T-helper 9 cell (primary cell): ENCODE results near the gene RNF157.

ENCODE experiments used
- DNase-seq: peaks from one replicate; pipeline ENCODE4 v3.0.0-alpha.2; 2020

Gene RNF157

DNA sequence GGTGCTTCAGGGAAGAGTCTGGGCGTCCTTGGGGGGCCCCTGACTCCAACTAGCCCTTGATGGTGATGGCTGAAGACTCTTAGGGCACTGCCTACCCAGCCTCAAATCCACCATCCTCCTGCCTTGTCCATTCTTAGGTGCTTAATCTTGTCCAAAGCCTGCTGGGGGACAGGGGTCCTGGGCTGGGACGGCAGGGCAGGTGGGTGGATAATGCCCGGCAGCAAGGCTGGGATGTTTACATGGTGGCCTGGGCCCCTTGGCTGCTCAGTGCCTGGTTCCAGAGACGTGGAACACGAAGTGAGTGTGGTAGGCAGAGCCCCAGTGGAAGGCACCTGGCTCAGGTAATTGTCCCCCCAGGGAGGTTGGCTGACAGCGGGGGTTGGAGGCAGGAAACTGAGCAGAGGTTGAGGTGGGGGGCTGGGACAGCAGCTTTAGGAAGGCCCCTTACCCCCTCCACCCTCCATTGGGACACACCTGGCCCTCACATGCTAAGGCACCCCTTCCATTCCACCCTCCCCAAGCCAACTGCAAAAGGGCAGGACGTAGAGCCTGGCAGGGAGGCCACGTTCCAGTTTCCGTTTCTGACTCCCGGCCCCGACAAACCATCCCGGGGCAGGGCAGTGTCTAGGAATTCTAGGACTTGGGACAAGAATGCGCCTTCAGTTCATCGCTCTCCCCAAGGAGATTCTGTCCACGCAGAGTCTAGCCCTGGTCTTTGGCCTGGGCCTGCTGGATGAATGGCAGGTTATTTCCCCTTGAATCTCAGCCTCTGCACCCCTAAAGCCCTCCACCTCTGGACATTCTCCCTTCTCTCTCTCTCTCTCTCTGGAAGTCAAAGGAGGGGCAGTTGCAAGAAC is 101.2 kb downstream of the RNF157 start:
- no peak for DNase-seq

DNA sequence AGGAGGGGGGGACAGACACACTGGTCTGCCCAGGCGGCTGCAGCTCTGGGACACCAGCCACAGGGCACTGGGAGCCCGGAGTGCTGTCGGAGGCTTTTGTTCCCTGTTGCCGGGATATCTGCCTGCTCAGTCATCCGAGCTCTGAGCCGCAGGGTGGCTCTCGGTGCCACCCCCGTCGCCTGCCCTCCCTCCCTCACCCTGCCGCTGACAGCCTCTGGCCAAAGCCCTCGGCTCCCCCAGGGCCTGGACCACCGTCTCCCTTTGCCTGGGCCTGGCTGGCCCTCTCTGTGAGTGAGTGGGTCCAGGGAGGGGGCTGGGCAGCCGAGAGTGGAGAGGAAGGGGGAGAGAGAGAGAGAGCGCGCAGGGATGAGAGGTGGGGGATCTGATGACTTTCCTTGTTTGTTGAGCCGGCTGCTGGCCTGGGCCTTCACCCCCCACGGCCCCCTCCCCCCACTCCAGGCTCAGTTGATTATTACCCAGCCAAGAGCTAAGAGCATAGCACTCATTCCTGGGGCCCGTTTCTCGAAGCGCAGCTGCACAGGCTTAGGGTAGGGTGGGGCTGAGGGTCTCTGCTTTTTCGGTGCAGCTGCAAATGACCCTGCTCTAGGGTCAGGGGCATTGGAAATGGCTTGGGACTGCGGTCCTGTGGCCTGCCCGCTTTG is 101.9 kb downstream of the RNF157 start:
- no peak for DNase-seq

DNA sequence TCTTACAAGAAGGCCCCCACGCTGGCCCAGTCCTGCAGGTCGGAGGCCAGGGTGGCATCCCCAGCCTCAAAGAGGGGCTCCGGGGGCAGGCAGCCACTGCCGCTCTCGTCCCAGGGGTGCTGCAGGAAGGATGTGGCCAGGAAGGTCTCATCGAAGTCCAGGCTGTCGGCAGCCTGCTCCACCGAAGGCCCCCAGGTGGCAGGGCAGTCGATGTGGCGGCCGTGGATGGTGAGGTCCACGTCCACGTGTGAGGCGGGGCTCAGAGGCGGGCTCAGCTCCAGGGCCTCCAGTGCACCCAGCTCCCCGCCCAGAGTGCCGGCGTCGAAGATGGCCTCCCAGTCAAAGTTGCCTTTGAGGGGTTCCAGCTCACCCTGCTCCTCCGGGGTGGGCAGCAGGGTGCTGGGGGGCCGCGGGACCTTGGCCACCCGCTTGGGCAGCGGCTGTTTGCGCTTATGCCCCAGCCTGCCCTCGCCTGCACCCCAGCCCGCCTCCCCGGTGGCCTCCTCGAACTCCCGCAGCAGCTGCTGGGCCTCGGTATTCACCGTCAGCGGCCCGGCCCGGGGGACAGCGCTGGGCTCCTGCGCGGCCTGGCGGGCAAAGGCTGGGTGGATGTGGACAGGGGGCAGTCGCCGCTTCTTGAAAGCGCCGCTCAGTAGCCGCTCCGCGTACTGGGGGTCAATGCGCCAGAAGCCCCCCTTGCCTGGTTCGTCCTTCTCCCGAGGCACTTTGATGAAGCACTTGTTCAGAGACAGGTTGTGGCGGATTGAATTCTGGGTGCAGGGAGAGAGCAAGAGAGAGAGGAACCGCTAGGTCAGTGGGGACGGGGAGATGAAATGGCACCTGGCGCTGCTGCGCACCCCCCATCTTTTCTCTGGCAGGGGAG is 102.7 kb downstream of the RNF157 start:
- no peak for DNase-seq

DNA sequence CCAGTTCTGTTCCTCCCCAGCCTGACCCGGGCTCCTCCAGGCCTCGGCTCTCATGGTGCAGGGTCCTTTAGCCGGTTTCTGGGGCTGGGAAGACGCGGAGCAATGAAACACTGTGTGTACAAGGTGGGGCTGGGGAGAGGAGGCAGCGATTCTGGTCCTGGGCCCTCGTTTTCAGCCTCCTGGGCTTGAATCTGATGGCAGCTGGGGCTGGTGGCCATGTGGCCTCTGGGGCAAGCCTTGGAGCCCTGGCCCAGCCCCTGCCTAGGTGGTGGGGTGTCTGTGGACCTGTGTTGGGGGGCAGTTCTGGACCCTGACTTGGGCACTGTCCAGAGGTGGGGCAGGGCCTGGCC is 103.3 kb downstream of the RNF157 start:
- no peak for DNase-seq

DNA sequence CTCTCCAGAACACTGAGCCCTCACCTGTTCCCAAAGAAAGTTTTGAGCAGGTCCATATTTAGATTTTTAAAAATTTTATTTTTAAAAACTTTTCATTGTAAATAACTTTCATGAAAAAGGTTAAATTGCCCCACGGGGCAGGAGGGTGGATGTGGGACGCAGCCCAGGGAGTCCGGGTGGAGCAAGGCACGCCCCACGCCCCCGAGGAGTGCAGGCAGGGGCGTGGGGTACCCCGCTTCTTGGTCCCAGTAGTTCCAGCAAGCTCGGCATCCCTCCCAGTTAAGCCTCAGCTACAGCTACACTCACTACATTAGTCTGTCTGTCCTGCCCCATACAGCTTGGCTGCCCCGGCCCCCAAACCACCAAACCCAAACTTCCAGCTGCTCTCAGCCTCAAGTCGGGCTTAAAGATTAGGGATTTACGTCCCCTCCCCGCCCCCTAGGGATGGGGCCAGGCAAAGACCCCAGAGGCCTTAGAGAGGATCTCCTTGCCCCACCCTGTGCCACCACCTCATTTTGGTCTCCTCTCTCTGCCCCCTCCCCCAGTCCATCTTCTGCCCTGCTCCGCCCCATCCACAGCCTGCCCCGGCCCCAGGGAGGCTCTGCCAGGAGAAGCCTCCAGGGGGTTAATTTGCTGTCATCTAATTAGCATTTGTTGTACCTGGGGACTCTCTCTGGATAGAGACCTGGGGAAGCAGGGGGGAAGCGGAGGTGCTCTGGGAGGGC is 103.9 kb downstream of the RNF157 start:
- DNase-seq = no peak

DNA sequence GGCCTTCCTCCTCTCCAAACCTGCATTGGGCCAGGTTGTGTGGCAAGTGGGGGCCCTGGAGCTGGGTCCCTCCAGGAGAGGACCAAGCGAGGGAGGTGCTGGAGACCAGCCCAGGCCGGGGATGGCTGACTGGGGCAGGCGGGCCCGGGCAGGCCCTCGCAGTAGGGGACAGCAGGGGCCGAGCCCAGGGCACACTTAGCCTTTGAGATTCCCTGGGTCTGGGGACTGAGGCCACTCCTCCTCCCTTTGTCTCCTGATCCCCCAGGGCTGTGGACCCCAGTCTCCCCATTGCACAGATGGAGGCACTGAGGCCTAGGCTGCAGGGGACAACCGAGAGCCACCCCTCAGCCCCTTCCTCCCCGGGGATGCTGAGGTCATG is 104.5 kb downstream of the RNF157 start:
- DNase-seq = no peak

DNA sequence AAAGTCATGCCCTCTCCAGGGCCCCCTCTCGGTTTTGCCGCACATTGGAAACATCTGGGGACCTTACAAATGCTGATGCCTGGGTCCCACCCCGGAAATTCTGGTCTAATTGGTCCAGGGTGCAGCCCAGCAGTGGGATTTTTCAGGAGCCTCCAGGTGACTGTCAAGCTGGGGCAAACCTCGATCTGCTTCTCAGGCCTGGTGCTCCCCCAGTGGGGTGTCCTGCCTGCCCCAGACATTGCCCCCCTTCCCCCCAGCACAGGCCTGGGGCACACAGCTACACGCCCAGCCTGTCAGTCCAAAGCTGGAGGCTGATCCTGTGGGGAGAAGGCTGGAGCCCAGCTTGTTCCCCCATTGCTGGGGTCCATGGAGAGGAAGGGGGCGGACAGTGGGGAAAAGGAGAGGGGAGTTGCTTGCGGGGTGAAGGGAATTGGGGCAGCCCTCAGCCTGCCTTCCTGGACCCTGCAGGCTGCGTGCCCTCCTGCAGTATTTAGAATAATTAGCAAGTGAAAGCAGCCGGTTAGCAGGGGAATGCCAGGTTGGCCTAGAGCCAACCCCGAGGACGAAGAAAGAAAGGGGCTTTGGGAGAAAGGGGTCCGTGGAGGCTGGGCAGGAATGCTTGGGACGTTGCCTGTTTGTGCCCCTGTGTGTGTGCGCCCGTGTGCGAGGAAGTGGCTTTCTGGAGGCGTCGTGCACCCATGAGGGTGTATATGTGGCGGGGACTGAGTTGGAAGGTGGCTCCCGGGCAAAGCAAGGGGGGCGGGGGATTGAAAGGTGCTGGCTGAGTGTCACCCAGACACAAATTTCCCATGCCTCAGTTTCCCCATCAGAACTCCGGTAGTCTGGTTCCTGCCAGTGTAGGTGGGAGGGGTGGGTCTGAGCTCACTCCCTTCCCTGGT is 105.1 kb downstream of the RNF157 start:
- no peak for DNase-seq

DNA sequence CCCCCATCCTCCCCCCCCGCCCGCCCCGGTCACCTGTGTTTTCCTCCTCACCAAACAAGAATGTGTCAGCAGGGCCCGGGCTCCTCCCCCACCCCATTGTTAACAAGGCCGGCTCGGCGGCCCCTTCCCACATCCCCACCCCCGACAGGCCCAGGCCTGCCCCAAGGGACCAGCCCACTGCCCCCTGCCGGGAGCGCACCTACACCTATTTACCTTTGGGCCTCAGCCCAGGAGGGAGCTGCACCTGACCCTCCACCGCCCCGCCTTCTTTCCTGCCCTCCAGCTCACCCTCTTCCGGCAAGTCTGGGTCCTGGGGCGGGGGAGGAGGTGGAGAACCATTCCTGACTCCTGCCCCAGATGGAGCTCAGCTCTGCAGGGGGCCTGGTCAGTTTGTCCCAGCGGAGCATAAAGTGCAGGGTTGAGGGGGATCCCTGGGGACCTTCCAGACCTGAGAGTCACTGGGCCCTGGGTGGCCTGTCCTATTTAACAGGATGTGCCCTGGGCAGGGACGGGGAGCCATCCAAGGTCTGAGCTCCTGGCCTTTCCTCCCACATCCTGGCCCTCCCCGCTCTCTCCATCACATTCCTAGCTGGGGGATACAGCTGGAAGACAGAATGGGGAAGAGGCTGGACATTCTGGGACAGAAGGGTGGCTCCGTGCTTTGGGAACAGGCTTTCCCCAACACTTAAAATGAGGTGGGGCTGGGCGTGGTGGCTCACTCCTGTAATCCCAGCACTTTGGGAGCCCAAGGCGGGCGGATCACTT is 107.5 kb downstream of the RNF157 start:
- DNase-seq = no peak

DNA sequence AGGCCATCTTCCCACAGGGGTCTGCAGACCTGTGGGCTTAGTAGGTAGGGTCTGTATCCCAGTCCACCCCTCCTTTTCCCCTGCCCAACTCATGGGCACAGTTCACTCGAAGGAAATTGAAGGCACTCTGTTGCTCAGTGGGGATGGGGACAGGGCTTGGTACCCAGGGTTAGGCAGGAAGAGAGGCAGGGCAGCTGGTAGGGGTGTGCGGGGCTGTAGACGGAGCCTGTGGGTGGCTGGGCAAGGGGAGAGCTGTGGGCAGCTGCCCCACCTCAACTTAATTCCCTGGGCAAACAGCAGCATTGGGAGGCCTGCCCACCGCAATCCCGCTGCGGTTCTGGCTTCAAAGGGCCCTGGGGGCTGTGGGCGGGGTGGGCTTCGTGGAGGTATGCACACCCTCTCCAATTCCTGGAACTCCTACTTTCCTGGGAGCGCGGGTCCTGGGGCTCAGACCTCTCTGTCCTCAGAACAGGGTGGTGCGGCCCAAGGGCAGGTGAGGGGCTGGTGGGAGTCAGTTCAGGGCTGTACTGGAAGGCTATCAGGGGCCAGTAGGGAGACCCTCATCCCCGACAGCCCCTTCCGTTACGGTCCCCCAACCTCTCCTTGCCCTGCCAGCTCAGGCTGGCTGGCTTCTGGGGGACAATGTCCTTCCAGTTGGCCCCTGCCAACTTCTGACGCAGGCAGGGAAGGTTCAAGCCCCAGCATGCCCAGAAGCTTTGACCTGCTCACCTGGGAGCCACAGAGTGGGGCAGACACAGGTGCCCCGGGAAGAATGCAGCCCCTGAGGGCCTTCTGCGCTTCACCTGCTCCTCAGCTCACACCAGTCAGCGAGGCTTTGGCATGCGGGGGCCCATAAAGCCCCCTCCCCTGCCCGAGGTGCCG is 108.4 kb downstream of the RNF157 start:
- no peak for DNase-seq

DNA sequence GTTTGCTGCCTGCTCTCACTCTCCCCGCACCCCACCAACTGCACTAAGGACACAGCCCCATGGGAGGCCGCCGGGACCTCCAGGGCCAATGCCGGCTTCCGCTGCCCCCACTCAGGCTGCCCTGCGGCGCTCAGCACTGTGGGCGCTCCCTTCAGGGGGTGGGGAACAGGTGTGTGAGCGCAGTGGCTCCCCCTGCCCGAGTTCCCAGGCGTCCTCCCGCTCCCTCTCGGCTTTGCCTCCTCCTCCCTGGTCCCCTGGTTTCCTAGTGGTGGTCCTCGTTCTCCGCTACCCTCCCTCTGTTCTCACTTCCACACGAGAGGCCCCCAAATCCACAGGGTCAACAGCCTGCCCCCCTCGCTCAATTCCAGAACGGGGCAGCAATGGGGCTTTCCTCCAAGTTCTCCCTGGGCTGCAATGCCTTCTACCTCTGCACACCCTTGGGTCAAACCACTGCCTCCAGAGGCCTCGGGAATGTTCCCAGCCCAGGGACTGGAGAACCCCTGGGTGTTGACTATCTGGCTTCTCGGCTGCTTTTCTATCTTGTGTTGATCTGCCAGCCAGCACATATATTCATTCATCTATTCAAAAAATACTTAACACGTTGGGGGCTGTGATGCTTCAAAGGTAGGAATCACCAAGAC is 109.1 kb downstream of the RNF157 start:
- DNase-seq = no peak

DNA sequence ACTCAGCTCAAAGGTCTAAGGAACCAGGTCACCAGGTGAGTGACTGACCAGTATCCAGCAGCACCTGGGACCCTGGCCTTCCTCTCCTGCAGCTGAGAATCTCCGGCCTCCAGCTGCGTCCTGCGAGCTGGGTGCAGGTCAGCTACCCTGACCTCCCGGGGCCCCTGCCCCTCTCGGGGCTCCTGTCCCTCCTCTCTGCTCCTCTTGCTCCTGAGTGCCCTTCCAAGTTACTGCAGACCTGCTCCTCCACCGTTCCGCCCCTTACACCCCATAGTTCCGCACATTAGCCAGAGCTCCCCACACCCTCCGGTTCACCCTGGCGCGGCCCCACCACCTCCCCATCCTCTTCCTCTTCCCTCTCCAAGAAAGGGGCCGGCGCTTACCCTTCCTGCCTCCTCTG is 109.8 kb downstream of the RNF157 start:
- DNase-seq = no peak

DNA sequence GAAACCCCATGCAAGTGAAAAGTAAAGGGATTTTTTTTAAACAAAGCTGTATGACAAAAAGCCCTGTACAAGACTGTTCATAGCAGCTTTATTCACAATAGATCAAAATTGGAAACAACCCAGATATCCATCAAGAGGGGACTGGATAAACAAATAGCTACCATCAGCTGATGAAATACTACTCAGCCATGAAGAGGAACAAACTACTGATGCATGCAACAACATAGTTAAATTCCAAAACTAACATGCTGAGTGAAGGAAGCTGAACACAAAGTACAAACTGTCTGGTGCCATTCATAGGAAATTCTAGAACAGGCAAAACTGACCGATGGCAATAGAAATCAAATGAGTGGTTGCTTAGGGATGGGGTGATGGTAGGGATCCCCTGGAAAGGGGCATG is 114.4 kb downstream of the RNF157 start:
- DNase-seq = no peak

DNA sequence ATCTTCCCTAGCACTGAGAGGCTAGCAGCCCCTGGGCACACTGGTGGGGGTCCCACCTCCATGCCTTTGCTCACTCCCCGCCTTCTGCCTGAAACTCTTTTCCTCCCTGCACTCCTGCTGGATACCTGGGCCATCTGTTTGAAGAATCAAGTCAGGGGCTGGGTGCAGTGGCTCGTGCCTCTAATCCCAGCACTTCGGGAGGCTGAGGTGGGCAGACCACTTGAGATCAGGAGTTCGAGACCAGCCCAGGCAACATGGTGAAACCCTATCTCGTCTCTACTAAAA is 115.0 kb downstream of the RNF157 start:
- DNase-seq = no peak

DNA sequence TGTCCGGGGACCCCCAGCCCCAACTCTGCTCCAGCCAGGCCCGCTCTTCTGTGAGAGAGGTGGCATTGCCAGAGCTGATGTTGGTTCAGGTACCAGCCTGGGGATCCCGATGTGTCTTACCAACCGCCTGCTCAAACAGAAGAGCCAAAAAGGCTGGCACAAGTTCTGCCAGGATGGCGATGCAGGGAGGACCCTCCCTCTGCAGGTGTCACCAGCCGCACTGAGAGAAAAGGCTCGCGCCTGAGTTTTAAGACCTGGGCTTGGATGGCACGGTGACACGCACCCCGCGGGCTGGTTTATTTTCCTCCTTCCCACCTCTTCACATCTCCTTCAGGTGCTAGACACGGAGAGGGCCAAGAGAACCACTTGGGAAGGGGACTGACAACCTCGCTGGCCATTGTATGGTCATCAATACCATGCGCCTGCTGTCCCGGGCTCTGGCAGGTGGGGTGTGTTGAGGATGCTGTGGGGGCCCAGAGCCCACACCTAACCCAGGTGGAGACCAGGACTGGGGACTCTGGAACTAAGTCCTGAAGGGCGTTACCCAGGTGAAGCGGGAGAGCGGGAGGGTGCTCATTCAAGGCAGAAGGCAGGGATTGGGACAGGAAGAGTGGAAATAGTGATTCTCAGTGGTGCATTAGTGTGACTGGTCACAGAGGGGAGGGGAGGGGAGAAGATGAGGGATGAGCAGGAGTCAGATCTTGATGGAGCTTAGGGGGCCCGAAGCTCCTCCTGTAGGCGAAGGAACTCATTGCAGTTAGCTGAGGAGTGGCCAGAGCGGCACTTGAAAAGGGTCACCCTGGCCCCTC is 115.5 kb downstream of the RNF157 start:
- no peak for DNase-seq

DNA sequence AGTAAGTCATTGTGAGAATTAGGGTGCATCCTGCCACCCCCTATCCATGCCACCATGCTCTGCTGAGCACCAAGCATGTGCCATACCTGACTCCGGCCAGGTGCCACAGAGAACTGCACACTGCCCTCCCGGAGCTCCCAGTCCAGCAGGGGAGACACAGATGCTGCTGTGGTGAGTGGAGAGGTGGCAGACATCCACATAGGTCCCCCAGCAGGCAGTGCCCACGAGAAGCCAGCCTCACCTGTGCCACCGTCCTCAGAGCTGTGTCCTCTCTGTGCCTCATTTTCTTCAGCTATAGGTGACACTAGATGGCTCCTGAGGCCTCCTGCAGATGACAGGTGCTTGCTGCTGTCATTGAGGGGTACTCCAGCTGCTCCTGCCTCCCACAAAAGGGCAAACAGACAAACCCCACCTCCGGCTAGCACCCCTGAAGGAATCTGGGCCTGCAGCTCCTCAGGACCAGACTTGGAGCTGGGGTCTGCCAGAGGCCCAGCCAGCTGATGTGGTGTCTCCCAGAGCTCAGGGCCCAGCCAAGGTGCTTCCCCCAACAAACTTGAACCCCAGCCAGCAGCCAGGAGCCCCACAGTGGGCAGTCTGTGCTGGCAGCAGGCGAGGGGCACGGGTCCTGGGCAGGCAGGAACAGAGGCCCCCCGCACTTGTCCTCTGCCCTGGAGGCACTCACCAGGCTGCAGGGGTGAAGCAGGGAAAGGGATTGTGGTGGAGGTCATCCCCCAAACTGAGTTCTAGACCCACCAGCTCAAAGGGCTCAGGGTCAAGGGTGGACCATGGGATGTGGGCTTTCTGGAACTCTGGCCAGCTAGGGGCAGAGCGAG is 116.3 kb downstream of the RNF157 start:
- no peak for DNase-seq

DNA sequence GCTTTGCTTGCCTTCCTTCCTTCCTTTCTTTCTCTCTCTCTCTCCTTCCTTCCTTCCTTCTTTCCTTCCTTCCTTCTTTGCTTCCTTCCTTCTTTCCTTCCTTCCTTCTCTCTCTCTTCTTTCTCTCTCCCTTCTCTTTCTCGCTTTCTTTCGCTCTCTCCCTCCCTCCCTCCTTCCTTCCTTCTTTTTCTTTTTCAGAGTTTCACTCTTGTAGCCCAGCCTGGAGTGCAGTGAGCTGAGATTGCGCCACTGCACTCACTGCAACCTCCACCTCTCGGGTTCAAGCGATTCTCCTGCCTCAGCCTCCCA is 117.1 kb downstream of the RNF157 start:
- DNase-seq = no peak

DNA sequence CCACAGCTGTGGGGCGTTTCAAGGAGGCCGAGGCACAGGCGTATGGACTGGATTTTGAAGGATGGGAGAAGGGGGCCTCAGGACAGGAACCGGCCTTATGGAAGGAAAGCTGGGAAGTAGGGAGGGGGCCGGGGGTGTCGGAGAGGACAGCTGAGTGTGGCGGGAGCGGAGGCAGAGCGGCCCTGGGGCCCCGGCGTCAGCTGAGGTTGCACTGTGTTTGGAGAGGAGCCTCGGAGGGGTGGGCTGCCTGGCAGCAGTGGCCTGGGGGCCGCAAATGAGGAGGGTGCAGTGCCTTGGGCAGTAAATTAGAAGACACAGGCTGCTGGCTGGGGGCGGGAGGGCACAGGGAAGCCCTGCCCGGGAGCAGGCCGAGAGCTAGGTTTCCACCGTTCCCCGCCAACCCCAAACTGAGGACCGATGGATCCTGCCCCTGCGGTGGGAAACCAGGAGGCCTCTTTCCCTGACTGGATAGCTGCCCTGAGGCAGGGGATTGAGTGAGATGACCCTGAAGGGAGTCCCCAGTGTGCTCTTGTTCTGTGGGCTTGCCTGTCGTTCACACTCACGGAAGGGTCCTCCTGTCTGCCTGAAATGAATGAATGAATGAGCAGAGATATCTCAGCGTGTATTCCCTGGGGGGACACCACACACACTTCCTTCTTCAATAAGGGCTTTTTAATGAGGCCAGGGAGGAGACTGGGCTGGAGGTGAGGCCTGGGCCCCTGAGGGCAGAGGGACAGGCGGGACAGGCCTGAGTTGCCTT is 117.7 kb downstream of the RNF157 start:
- DNase-seq = no peak
